SU-DHL-6 (cell line): ENCODE data around the gene MORN3.
A peak's percentile ranks its signal among the peaks of the same experiment; 100 is the strongest.
"Not testable (repeated sequence)": the region's sequence is repeated elsewhere in the genome, so short reads cannot be mapped to it uniquely, and the experiment has no call there.

Experiments
- H2AFZ ChIP-seq: fragments of 200-600 bp; sonication (generic); 2 replicates; pipeline ENCODE4 v1.6.1; 2014; ENCODE audit warnings: low read depth, mild to moderate bottlenecking, moderate library complexity, mixed read lengths, antibody characterized with exemption, low read length; ENCODE audit not compliant: severe bottlenecking
- H3F3A ChIP-seq: fragments of 200-600 bp; shearing (Covaris generic); 2 replicates; pipeline ENCODE4 v1.6.0; 2016; ENCODE audit warnings: antibody characterized with exemption, mild to moderate bottlenecking; ENCODE audit not compliant: insufficient read depth
- H3K27ac ChIP-seq: fragments of 200-600 bp; sonication (generic); 2 replicates; pipeline ENCODE4 v1.5.1; 2016; ENCODE audit warnings: low read depth, mild to moderate bottlenecking, low read length, moderate library complexity, mixed read lengths
- H3K27me3 ChIP-seq: fragments of 200-600 bp; sonication (generic), shearing (Covaris generic); 2 replicates; pipeline ENCODE4 v1.6.0; 2014; ENCODE audit warnings: mild to moderate bottlenecking, low read length
- H3K36me3 ChIP-seq: fragments of 200-600 bp; sonication (generic); 2 replicates; pipeline ENCODE4 v1.6.1; 2014; ENCODE audit warnings: mild to moderate bottlenecking, low read length, mixed read lengths
- H3K4me2 ChIP-seq: fragments of 300-600, 200-600 bp; shearing (Covaris generic), sonication (generic); 2 replicates; pipeline ENCODE4 v1.6.0; 2014; ENCODE audit warnings: low read length, low read depth, mild to moderate bottlenecking; ENCODE audit not compliant: poor library complexity, severe bottlenecking
- H3K4me3 ChIP-seq: fragments of 200-600 bp; sonication (generic); 2 replicates; pipeline ENCODE4 v1.5.1; 2014; ENCODE audit warnings: antibody characterized with exemption, low read length, mild to moderate bottlenecking, mixed read lengths; ENCODE audit not compliant: insufficient read depth, poor library complexity, severe bottlenecking
- H3K79me2 ChIP-seq: fragments of 200-600 bp; sonication (generic); 2 replicates; pipeline ENCODE4 v1.6.1; 2014; ENCODE audit warnings: mild to moderate bottlenecking, low read length, moderate library complexity; ENCODE audit not compliant: insufficient read depth
- H3K9ac ChIP-seq: fragments of 200-600 bp; sonication (generic); 2 replicates; pipeline ENCODE4 v1.7.0; 2014; ENCODE audit warnings: mild to moderate bottlenecking, low read length
- H3K9me2 ChIP-seq: fragments of 200-600 bp; sonication (generic); replicated peaks from 2 replicates; pipeline ENCODE4 v1.6.1; 2014; ENCODE audit warnings: low read length; ENCODE audit not compliant: insufficient read depth
- H3K9me3 ChIP-seq: fragments of 200-600 bp; sonication (generic); 2 replicates; pipeline ENCODE4 v1.6.1; 2014; ENCODE audit warnings: low read length, mixed read lengths; ENCODE audit not compliant: insufficient read depth
- H4K20me1 ChIP-seq: fragments of 200-600 bp; sonication (generic); 2 replicates; pipeline ENCODE4 v1.6.1; 2014; ENCODE audit warnings: low read depth, mild to moderate bottlenecking, antibody characterized with exemption, low read length, moderate library complexity, mixed read lengths
- CTCF ChIP-seq: fragments of 200-600 bp; sonication (generic); IDR thresholded peaks from one replicate; pipeline ENCODE4 v1.5.1; 2017; ENCODE audit warnings: antibody characterized with exemption, mild to moderate bottlenecking, low read length, moderate library complexity; ENCODE audit not compliant: insufficient read depth, poor library complexity, severe bottlenecking
- EZH2phosphoT487 ChIP-seq: fragments of 200-600 bp; sonication (generic), shearing (Covaris generic); conservative IDR thresholded peaks from 2 replicates; pipeline ENCODE4 v1.6.1; 2018; ENCODE audit warnings: mild to moderate bottlenecking, antibody characterized with exemption, low read length, moderate library complexity, mixed read lengths

Gene MORN3

GRCh38 chr12:121638298-121639202, 30.9 kb downstream of the MORN3 start:
- Histone ChIP-seq H3K36me3 (no peaks in the 10 kb centered on the region), H3K27me3 (no peaks in the 10 kb centered on the region), H3K27ac (no peak overlapping the region), H4K20me1 (no peaks in the 10 kb centered on the region), H3K9me3 (no peaks in the 10 kb centered on the region), H3K9me2 (no peaks in the 10 kb centered on the region), H3K9ac (no peak overlapping the region), H3K79me2 (peaks cover 37% of the 10 kb centered on the region), H3K4me2 (no peak overlapping the region), H3K4me3 (no peak overlapping the region), H2AFZ (no peak overlapping the region), H3F3A (no peaks in the 10 kb centered on the region)
- no peak for TF ChIP-seq CTCF
- no peak for TF ChIP-seq EZH2phosphoT487

DNA sequence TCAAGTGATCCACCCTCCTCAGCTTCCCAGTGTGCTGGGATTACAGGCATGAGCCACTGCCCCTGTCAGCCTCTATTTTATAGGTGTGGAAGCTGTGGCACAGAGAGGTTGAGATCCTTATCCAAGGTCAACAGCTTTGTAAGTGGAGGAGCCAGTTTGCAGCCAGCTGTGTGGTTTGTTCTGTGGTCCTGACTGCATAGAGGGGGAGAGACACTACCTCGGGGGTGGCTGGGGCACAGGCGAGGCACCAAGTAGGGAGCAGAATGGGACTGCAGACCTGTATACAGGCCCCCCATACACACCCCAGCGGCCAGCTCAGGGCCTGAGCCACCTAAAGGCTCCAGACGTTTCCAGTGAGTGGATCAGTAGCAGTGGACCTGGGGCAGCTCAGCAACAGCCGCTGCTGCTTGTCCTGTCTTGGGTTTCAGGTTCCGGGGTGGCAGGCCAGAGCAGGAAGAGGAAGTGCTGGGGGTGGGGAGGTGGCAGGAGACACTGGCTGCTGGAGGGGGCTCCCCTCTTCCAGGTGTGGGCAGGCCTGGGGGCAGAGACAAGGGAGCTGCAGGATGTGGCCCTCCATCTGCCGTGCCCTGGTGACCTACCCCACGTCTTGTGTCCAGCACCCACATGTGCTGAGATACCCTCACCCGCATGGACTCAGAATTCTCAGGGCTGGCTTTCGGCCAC, 32.1 kb downstream of the MORN3 start:
- H3K27ac ChIP-seq: peak overlapping the region; percentile 59
- H3F3A ChIP-seq: no peaks in the 10 kb centered on the region

GRCh38 chr12:121634836-121635235, 34.6 kb downstream of the MORN3 start:
- H3K36me3 ChIP-seq: no peaks in the 10 kb centered on the region
- no peak overlapping the region for H3K4me2 ChIP-seq
- no peaks in the 10 kb centered on the region for H3K9me3 ChIP-seq
- H3F3A ChIP-seq: no peaks in the 10 kb centered on the region
- H3K79me2 ChIP-seq: peaks cover 68% of the 10 kb centered on the region
- H2AFZ ChIP-seq: no peak overlapping the region
- H4K20me1 ChIP-seq: no peaks in the 10 kb centered on the region
- H3K9me2 ChIP-seq: no peaks in the 10 kb centered on the region
- TF ChIP-seq CTCF (no peak), EZH2phosphoT487 (no peak)
- H3K27ac ChIP-seq: no peak overlapping the region
- no peaks in the 10 kb centered on the region for H3K27me3 ChIP-seq
- no peak overlapping the region for H3K4me3 ChIP-seq
- no peak overlapping the region for H3K9ac ChIP-seq

More for the DNA sequence above, 32.1 kb downstream of the MORN3 start:
- no peak for TF ChIP-seq CTCF
- no peak for TF ChIP-seq EZH2phosphoT487
- Histone ChIP-seq H3K9ac (peak overlapping the region; percentile 44), H3K4me2 (peak overlapping the region; percentile 38), H2AFZ (peak overlapping the region; percentile 13), H3K4me3 (no peak overlapping the region), H3K36me3 (no peaks in the 10 kb centered on the region), H3K27me3 (no peaks in the 10 kb centered on the region), H3K9me3 (no peaks in the 10 kb centered on the region), H4K20me1 (no peaks in the 10 kb centered on the region), H3K9me2 (no peaks in the 10 kb centered on the region), H3K79me2 (peaks cover 47% of the 10 kb centered on the region)

DNA sequence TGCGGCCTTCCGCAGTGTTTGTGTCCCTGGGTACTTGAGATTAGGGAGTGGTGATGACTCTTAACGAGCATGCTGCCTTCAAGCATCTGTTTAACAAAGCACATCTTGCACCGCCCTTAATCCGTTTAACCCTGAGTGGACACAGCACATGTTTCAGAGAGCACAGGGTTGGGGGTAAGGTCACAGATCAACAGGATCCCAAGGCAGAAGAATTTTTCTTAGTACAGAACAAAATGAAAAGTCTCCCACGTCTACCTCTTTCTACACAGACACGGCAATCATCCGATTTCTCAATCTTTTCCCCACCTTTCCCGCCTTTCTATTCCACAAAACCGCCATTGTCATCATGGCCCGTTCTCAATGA, 35.6 kb downstream of the MORN3 start:
- H4K20me1 ChIP-seq, H2AFZ ChIP-seq, H3K9ac ChIP-seq, H3K4me3 ChIP-seq, H3F3A ChIP-seq, H3K27me3 ChIP-seq, H3K9me2 ChIP-seq, H3K36me3 ChIP-seq, H3K27ac ChIP-seq, H3K4me2 ChIP-seq, H3K9me3 ChIP-seq: not testable (repeated sequence)
- peaks cover 69% of the 10 kb centered on the region for H3K79me2 ChIP-seq
